IMR-90 (cell line): ENCODE results near the gene MROH7. TPM values are rescaled to one million over a fixed set of nuclear protein-coding genes. Genes with fewer than 3 reads are reported as not detected.

ENCODE experiments used
- ATAC-seq: fragments of 200-7000 bp; cut with Tn5 transposase; 2 replicates; pipeline ENCODE4 v1.9.1; 2020; ENCODE audit warnings: low read depth, mild to moderate bottlenecking, moderate library complexity
- BruUV-seq: library from RNA; stranded (reverse); fragments of 400-500 nt; replicated peaks from 2 replicates; lab custom pipeline; 2021; lab: Mats Ljungman, UMichigan
- CTCF ChIA-PET: fragments of 300-600 bp; formaldehyde crosslinking; extraction: SDS; loops from one replicate; lab custom pipeline; 2021; ENCODE audit warnings: antibody characterized with exemption; lab: Yijun Ruan, JAX
- POLR2A ChIA-PET: fragments of 300-600 bp; sonication (Branson Sonifier 250); formaldehyde crosslinking; loops from one replicate; lab custom pipeline; 2022; ENCODE audit warnings: antibody characterized with exemption; ENCODE audit not compliant: unreplicated experiment; lab: Charles Lee
- DNase-seq: peaks from one replicate; pipeline ENCODE4 v3.0.0; 2013
- H2AFZ ChIP-seq: replicated peaks from 2 replicates; pipeline ENCODE3; 2013; ENCODE audit warnings: low read length, mild to moderate bottlenecking; ENCODE audit not compliant: poor library complexity
- H2AK5ac ChIP-seq: 2 replicates; pipeline ENCODE4 v1.6.1; 2013; ENCODE audit warnings: low read depth, low read length, inconsistent platforms
- H2AK9ac ChIP-seq: replicated peaks from 2 replicates; pipeline ENCODE3; 2013; ENCODE audit warnings: mild to moderate bottlenecking, low read depth, low read length, moderate library complexity; ENCODE audit not compliant: poor library complexity
- H2BK120ac ChIP-seq: 2 replicates; pipeline ENCODE4 v1.6.1; 2013; ENCODE audit warnings: low read depth, low read length, inconsistent platforms
- H2BK15ac ChIP-seq: 3 replicates; pipeline ENCODE4 v1.6.1; 2013; ENCODE audit warnings: low read depth, low read length, inconsistent platforms
- H2BK20ac ChIP-seq: 2 replicates; pipeline ENCODE4 v1.6.1; 2013; ENCODE audit warnings: low read depth, mild to moderate bottlenecking, inconsistent platforms, low read length, moderate library complexity
- H2BK5ac ChIP-seq: 2 replicates; pipeline ENCODE4 v1.6.1; 2013; ENCODE audit warnings: mild to moderate bottlenecking, low read depth, low read length, inconsistent platforms; ENCODE audit not compliant: poor library complexity, severe bottlenecking
- H3K14ac ChIP-seq: replicated peaks from 2 replicates; pipeline ENCODE4 v1.6.1; 2013; ENCODE audit warnings: low read depth, low read length, inconsistent platforms
- H3K18ac ChIP-seq: 2 replicates; pipeline ENCODE4 v1.6.1; 2013; ENCODE audit warnings: low read depth, low read length, control low read depth
- H3K23ac ChIP-seq: 2 replicates; pipeline ENCODE4 v1.6.1; 2013; ENCODE audit warnings: low read depth, low read length, inconsistent platforms
- H3K27ac ChIP-seq: 2 replicates; pipeline ENCODE4 v1.5.1; 2013; ENCODE audit warnings: mild to moderate bottlenecking, control low read depth, low read length; ENCODE audit not compliant: insufficient read depth
- H3K27me3 ChIP-seq: 2 replicates; pipeline ENCODE4 v1.6.1; 2013; ENCODE audit warnings: low read length; ENCODE audit not compliant: control insufficient read depth, insufficient read depth
- H3K36me3 ChIP-seq: 2 replicates; pipeline ENCODE4 v1.6.1; 2013; ENCODE audit warnings: low read length, mixed read lengths; ENCODE audit not compliant: control insufficient read depth, insufficient read depth
- H3K4ac ChIP-seq: 2 replicates; pipeline ENCODE4 v1.6.1; 2013; ENCODE audit warnings: low read depth, low read length, inconsistent platforms
- H3K4me1 ChIP-seq: 2 replicates; pipeline ENCODE4 v1.6.1; 2013; ENCODE audit warnings: low read length, mixed read lengths; ENCODE audit not compliant: control insufficient read depth, insufficient read depth
- H3K4me2 ChIP-seq: 2 replicates; pipeline ENCODE4 v1.6.1; 2013; ENCODE audit warnings: low read depth, mild to moderate bottlenecking, control low read depth, low read length, moderate library complexity
- H3K4me3 ChIP-seq: 2 replicates; pipeline ENCODE4 v1.5.1; 2013; ENCODE audit warnings: low read depth, mild to moderate bottlenecking, control low read depth, low read length, moderate library complexity; ENCODE audit not compliant: insufficient read depth
- H3K56ac ChIP-seq: 2 replicates; pipeline ENCODE4 v1.6.1; 2013; ENCODE audit warnings: low read length, inconsistent platforms; ENCODE audit not compliant: insufficient read depth; ENCODE audit errors: extremely low read depth
- H3K79me1 ChIP-seq, 2 experiments: 2 replicates each; pipeline ENCODE4 v1.6.1; 2013; ENCODE audit warnings: low read length in 2 of 2, inconsistent platforms in 1 of 2, low read depth in 1 of 2
- H3K9ac ChIP-seq: 2 replicates; pipeline ENCODE4 v1.6.1; 2013; ENCODE audit warnings: low read depth, low read length, control low read depth
- H3K9me1 ChIP-seq: 2 replicates; pipeline ENCODE4 v1.6.1; 2013; ENCODE audit warnings: low read length, inconsistent platforms; ENCODE audit not compliant: insufficient read depth
- H3K9me3 ChIP-seq: 2 replicates; pipeline ENCODE4 v1.6.1; 2013; ENCODE audit warnings: low read length; ENCODE audit not compliant: control insufficient read depth, insufficient read depth
- H4K20me1 ChIP-seq: 2 replicates; pipeline ENCODE4 v1.6.1; 2013; ENCODE audit warnings: low read length, inconsistent platforms; ENCODE audit not compliant: insufficient read depth
- H4K5ac ChIP-seq: 2 replicates; pipeline ENCODE4 v1.6.1; 2013; ENCODE audit warnings: mild to moderate bottlenecking, low read depth, low read length, control low read depth
- H4K8ac ChIP-seq, 2 experiments: 2 replicates each; pipeline ENCODE4 v1.6.1; 2013; ENCODE audit warnings: low read depth in 2 of 2, low read length in 2 of 2, control low read depth in 1 of 2, inconsistent platforms in 1 of 2
- H4K91ac ChIP-seq: 2 replicates; pipeline ENCODE4 v1.6.1; 2013; ENCODE audit warnings: low read depth, low read length, inconsistent platforms; ENCODE audit not compliant: insufficient read depth
- MAZ ChIP-seq: IDR thresholded peaks from 2 replicates; pipeline ENCODE4 v1.6.1; 2012; ENCODE audit warnings: low read depth, mild to moderate bottlenecking, low read length, improper control_type of control experiment, moderate library complexity, borderline replicate concordance
- POLR2A ChIP-seq: IDR thresholded peaks from 2 replicates; pipeline ENCODE4 v1.6.1; 2012; ENCODE audit warnings: mild to moderate bottlenecking, low read depth, low read length
- WGBS, 2 experiments: methylation state at CpG; one replicate each; pipeline versions ENCODE4 v1.1.5 to v1.1.7; 2013; ENCODE audit warnings: missing lambda C conversion rate in 2 of 2; ENCODE audit not compliant: insufficient read length in 1 of 2; ENCODE audit errors: extremely low coverage in 2 of 2; 5-methylcytosine and 5-hydroxymethylcytosine counted together
- dilution Hi-C: fragments of 300-500 bp; cut with HindIII; formaldehyde crosslinking; loops from one replicate; pipeline ENCODE4 v1.14.3; 2018; ENCODE audit warnings: low sequenced_read_pairs; ENCODE audit not compliant: unreplicated experiment
- in situ Hi-C: fragments of 300-500 bp; cut with MboI; formaldehyde crosslinking; loops from 3 replicates; pipeline ENCODE4 v1.14.3; 2019; ENCODE audit warnings: low sequenced_read_pairs, inconsistent platforms, mixed read lengths
- intact Hi-C: fragments of 100-400 bp; cut with micrococcal nuclease; formaldehyde crosslinking; loops from 2 replicates; pipeline ENCODE4 v1.10.0; 2022
- polyA plus RNA-seq, 3 experiments: library from polyadenylated mRNA; depleted of rRNA; stranded (reverse); fragments of >200 nt; gene quantifications; 2 replicates each; pipeline ENCODE4 v1.2.3, GENCODE V29; 2012; ENCODE audit warnings: low replicate concordance in 1 of 3
- total RNA-seq: library from RNA; depleted of rRNA; stranded (reverse); fragments of >200 nt; gene quantifications from 2 replicates; pipeline ENCODE4 v1.2.3, GENCODE V29; 2012

The MROH7 gene
- total and polyA plus RNA-seq, 2 of the 4 experiments (the other 2 are of a cell fraction) = not detected

DNA sequence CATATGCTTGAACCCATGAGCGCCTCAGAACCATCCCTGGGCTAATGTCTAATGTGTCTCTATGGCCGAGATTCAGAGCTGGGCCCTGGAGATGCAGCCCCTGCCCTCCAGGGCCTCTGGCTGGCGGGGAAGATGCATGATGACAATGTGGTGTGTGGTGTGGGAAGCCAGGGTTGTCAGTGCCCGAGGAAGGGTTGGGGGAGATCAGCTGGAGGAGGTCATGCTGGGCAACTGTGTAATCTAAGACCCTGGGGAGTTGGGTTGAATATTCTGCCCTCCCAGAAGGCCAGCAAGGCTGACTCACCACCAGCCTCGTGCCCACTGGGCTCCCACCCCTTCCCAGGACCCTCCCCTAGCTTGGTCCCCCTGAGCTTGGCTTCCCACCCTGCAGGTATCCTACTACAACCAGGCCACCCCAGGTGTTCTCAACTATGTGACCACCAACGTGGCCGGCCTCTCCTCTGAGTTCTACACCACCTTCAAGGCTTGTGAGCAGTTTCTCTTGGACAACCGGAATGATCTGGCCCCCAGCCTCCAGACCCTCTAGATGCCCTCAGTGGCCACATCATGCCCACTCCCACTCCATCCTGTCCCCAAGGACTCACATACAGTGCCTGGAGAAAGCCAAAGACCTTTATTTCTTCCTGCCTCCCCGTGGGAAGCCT is 32.9 kb upstream of the MROH7 start:
- Histone ChIP-seq H2BK5ac (no peak overlapping the region), H3K9ac (no peak overlapping the region), H3K4me3 (no peak overlapping the region), H3K56ac (no peak overlapping the region), H2AK5ac (no peak overlapping the region), H4K20me1 (no peaks in the 10 kb centered on the region), H3K14ac (no peak overlapping the region), H3K36me3 (no peaks in the 10 kb centered on the region), H3K23ac (no peak overlapping the region), H3K9me3 (no peaks in the 10 kb centered on the region), H3K4me1 (no peaks in the 10 kb centered on the region), H4K91ac (no peak overlapping the region), H2AK9ac (no peak overlapping the region), H2BK15ac (no peak overlapping the region), H2BK20ac (no peak overlapping the region), H4K8ac (no peak overlapping the region), H3K4me2 (no peak overlapping the region), H3K4ac (no peak overlapping the region), H2AFZ (no peak overlapping the region), H2BK120ac (no peak overlapping the region), H3K9me1 (peaks cover 5% of the 10 kb centered on the region), H3K18ac (no peak overlapping the region), H3K79me1 (no peaks in the 10 kb centered on the region), H3K27me3 (no peaks in the 10 kb centered on the region), H3K27ac (no peak overlapping the region), H4K5ac (no peak overlapping the region)
- no TSS peak for BruUV-seq
- WGBS, 2 experiments = 88% methylated on average over 4 of the region's 9 CpGs; no CpG with 5 or more reads in 1 of the 2 experiments
- POLR2A ChIA-PET = no interaction called here
- CTCF ChIA-PET = no interaction called here
- TF ChIP-seq POLR2A (no peak), MAZ (no peak)
- no peak for ATAC-seq
- dilution Hi-C loops (no loop called here), in situ Hi-C loops (no loop called here), intact Hi-C loops (no loop called here)
- no peak for DNase-seq
